Osteocyte (in vitro differentiated cells): Measurements from ENCODE around the gene CCNT2. TPM values are rescaled to one million over a fixed set of nuclear protein-coding genes. Genes with fewer than 3 reads are reported as not detected.

Source experiments
- DNase-seq: peaks from one replicate; pipeline ENCODE4 v3.0.0; 2021; ENCODE audit warnings: mixed read lengths; ENCODE audit not compliant: unreplicated experiment; ENCODE audit errors: extremely low spot score
- H3K27ac Mint-ChIP-seq: one replicate; pipeline ENCODE4 v1.8.0; 2021; ENCODE audit warnings: mild to moderate bottlenecking, mixed read lengths; ENCODE audit not compliant: unreplicated experiment
- H3K27me3 Mint-ChIP-seq: one replicate; pipeline ENCODE4 v1.8.0; 2021; ENCODE audit warnings: mixed read lengths; ENCODE audit not compliant: unreplicated experiment
- H3K36me3 Mint-ChIP-seq: one replicate; pipeline ENCODE4 v1.8.0; 2021; ENCODE audit warnings: mixed read lengths; ENCODE audit not compliant: unreplicated experiment
- H3K4me1 Mint-ChIP-seq: one replicate; pipeline ENCODE4 v1.8.0; 2021; ENCODE audit warnings: mixed read lengths; ENCODE audit not compliant: unreplicated experiment
- H3K4me3 Mint-ChIP-seq: one replicate; pipeline ENCODE4 v1.8.0; 2021; ENCODE audit warnings: mild to moderate bottlenecking, moderate library complexity, mixed read lengths; ENCODE audit not compliant: unreplicated experiment
- H3K9me3 Mint-ChIP-seq: one replicate; pipeline ENCODE4 v1.8.0; 2021; ENCODE audit warnings: mixed read lengths; ENCODE audit not compliant: unreplicated experiment
- long read RNA-seq: library from polyadenylated mRNA; unstranded; transcript quantifications from one replicate; pipeline ENCODE4 v2.0.0, GENCODE V29; 2021
- total RNA-seq: library from RNA; stranded (reverse); gene quantifications from 2 replicates; pipeline ENCODE4 v1.2.1, GENCODE V29; 2021
- TF ChIP-seq, protein P1 (sequence below): fragments of 200-600 bp; sonication (generic); IDR thresholded peaks from 2 replicates; pipeline ENCODE4 v1.5.0; 2021; ENCODE audit warnings: antibody characterized with exemption, mild to moderate bottlenecking, moderate library complexity

Gene CCNT2
- total RNA-seq = 33.0 and 34.1 TPM in 2 replicates
- long read RNA-seq, full-length matches to known transcripts = 90 of 137 reads
- long read RNA-seq, partial matches to known transcripts = 22 of 137 reads
- long read RNA-seq, other reads (novel, unspliced or antisense) = 25 of 137 reads

DNA sequence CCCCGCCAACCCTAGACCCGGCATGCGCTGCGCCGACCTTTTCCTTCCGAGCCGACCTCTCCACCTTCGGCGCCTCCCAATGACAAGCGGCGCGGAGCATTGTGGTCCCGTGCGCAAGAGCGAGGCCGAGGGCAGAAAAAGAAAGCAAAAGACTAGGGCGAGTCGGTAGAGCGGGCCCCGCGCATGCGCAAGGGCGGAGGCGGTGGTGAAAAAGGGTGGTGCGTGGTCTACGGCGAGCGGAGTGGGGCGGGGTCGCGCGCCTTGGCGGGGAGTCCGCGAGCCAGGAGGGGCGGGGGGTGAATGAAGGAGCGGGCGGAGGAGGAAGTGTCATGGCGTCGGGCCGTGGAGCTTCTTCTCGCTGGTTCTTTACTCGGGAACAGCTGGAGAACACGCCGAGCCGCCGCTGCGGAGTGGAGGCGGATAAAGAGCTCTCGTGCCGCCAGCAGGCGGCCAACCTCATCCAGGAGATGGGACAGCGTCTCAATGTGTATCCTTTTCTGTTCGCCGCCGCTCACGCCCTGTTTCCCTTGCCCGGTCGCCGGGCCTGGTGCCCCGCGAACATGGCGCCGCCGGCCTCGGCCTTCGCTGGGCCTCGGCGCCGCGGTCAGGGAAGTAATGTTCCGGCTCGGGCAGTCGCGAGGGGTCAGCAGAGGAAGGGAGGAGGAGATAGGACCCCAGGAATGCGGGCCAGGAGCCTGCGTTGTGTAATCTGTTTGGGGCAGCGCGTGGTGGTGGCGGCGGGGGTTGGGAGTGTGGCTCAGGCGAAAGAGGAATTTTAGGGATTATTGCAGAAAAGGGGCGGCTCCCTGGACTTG is at the start of gene CCNT2:
CCNT2 (plus strand) TSS at position 297 of the 815 bp plus-strand sequence; CDS start at position 330, 33 bp downstream.
- Mint-ChIP-seq H3K9me3 (peaks cover 10% of the 10 kb centered on the region), H3K27me3 (peaks cover 5% of the 10 kb centered on the region), H3K27ac (peak within 1 kb of the TSS; percentile 98), H3K4me3 (peak within 1 kb of the TSS; percentile 96), H3K36me3 (no peaks in the 10 kb centered on the region), H3K4me1 (peaks cover 38% of the 10 kb centered on the region)
- TF ChIP-seq, protein P1, sequence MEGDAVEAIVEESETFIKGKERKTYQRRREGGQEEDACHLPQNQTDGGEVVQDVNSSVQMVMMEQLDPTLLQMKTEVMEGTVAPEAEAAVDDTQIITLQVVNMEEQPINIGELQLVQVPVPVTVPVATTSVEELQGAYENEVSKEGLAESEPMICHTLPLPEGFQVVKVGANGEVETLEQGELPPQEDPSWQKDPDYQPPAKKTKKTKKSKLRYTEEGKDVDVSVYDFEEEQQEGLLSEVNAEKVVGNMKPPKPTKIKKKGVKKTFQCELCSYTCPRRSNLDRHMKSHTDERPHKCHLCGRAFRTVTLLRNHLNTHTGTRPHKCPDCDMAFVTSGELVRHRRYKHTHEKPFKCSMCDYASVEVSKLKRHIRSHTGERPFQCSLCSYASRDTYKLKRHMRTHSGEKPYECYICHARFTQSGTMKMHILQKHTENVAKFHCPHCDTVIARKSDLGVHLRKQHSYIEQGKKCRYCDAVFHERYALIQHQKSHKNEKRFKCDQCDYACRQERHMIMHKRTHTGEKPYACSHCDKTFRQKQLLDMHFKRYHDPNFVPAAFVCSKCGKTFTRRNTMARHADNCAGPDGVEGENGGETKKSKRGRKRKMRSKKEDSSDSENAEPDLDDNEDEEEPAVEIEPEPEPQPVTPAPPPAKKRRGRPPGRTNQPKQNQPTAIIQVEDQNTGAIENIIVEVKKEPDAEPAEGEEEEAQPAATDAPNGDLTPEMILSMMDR = no peak
- peak; percentile 100 for DNase-seq

DNA sequence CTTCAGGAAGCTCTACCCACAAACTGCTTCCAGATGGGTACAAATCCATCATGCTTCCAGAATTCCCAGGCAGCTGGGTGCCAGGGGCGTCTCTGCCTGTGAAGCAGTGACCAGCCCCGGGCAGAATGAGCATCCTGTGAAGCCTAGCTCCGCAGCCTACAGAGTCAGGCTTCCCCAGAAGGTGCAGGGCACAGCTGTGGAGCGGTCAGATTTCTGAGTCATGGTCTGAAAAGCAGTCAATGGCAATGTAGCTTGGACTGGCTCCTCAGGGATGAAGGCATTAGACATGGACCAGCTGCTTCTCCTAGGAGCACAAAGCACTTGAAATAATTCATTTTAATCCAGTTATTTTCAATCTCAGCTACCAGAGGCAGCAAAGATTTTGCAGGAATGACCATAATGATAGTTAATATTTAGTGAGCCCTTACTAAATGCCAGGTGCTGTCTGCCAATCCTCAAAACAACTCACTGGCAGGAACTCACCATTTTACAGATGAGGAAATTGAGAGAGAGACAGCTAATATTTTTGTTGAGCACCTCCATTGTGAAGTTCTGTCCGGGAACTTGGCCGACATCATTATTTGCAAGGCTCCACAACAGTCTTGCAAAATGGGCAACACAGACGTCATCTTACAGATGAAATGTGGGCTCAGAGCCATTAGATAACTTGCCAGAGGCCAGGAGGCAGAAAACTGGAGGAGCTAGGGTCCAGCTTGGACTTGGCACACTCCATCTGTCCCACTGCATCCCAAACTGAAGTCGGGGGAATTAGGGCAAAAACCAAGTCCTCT is 48.5 kb upstream of the CCNT2 start:
- peaks cover 2% of the 10 kb centered on the region for H3K4me1 Mint-ChIP-seq
- H3K9me3 Mint-ChIP-seq = no peaks in the 10 kb centered on the region
- DNase-seq = no peak
- TF ChIP-seq, protein P1 = no peak
- H3K27ac Mint-ChIP-seq = no peak overlapping the region
- H3K27me3 Mint-ChIP-seq = no peaks in the 10 kb centered on the region
- H3K4me3 Mint-ChIP-seq = no peak overlapping the region
- H3K36me3 Mint-ChIP-seq = no peaks in the 10 kb centered on the region

GRCh38 chr2:134873152-134873551 is 45.5 kb upstream of the CCNT2 start:
- DNase-seq = no peak
- Mint-ChIP-seq H3K4me3 (no peak overlapping the region), H3K27me3 (no peaks in the 10 kb centered on the region), H3K27ac (no peak overlapping the region), H3K4me1 (no peaks in the 10 kb centered on the region), H3K9me3 (no peaks in the 10 kb centered on the region), H3K36me3 (no peaks in the 10 kb centered on the region)
- TF ChIP-seq, protein P1 = no peak

DNA sequence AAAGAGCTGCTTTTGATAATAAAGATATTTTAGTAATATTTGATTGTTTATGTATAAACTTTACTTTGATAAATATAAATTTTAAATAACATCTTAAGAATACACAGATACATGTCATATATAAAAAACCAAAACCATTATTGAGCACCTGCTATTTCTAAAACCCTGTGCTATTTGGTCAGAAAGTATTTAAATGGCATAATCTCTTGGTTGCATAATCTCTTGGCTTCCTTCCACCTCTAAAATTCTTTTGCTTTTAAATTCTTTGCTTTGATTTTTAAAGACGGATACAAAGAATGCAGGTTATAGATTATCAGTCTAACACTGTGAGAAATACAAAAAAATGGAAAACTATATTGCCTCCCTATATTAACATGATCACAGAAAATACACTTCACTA is 43.3 kb upstream of the CCNT2 start:
- H3K4me1 Mint-ChIP-seq = no peaks in the 10 kb centered on the region
- H3K4me3 Mint-ChIP-seq = no peak overlapping the region
- no peak for DNase-seq
- no peak overlapping the region for H3K27ac Mint-ChIP-seq
- H3K9me3 Mint-ChIP-seq = peaks cover 10% of the 10 kb centered on the region
- TF ChIP-seq, protein P1 = no peak
- H3K36me3 Mint-ChIP-seq = no peaks in the 10 kb centered on the region
- no peaks in the 10 kb centered on the region for H3K27me3 Mint-ChIP-seq

- Mint-ChIP-seq H3K27ac (no peak overlapping the region), H3K27me3 (peaks cover 2% of the 10 kb centered on the region), H3K9me3 (peaks cover 14% of the 10 kb centered on the region), H3K4me1 (no peaks in the 10 kb centered on the region), H3K36me3 (no peaks in the 10 kb centered on the region), H3K4me3 (no peak overlapping the region)
- TF ChIP-seq, protein P1 = no peak
- DNase-seq = no peak
These were observed 35.8 kb upstream of the CCNT2 start for GRCh38 chr2:134882773-134883172.
